Breast epithelium (tissue), 4 donors: ENCODE results near the gene LTK. TPM values are rescaled to one million over a fixed set of nuclear protein-coding genes. Genes with fewer than 3 reads are reported as not detected.
"Not testable (repeated sequence)": the region's sequence is repeated elsewhere in the genome, so short reads cannot be mapped to it uniquely, and the experiment has no call there.

Experiments
- DNase-seq, 2 donors: peaks; one replicate each; pipeline ENCODE4 v3.0.0-alpha.2; 2019; ENCODE audit warnings: low spot score in 2 of 2
- H3K27ac ChIP-seq, 2 donors: fragments of 200-600 bp; sonication (generic) in 1 of 2; one replicate each; pipeline ENCODE4 v1.5.1; 2016 to 2019; ENCODE audit warnings: mild to moderate bottlenecking in 1 of 2
- H3K27me3 ChIP-seq, 2 donors: fragments of 200-600 bp; sonication (generic) in 1 of 2; one replicate each; pipeline versions ENCODE4 v1.5.1 to v1.6.0; 2017 to 2019; ENCODE audit warnings: control low read depth in 1 of 2, mild to moderate bottlenecking in 1 of 2
- H3K36me3 ChIP-seq: fragments of 200-600 bp; one replicate; pipeline ENCODE4 v1.5.1; 2019
- H3K4me1 ChIP-seq, 2 donors: fragments of 200-600 bp; sonication (generic); one replicate each; pipeline ENCODE4 v1.5.1; 2016 to 2019; ENCODE audit warnings: control low read depth in 1 of 2
- H3K4me3 ChIP-seq, 3 donors: fragments of 200-600 bp; sonication (generic); 1 replicate in 2 of 3; 2 replicates in 1 of 3; pipeline ENCODE4 v1.5.1; 2016 to 2019; ENCODE audit warnings: mild to moderate bottlenecking in 3 of 3, moderate library complexity in 2 of 3
- H3K9me3 ChIP-seq, 2 donors: fragments of 200-600 bp; sonication (generic) in 1 of 2; one replicate each; pipeline ENCODE4 v1.5.1; 2016 to 2019; ENCODE audit warnings: control low read depth in 1 of 2
- CTCF ChIP-seq, 3 donors: fragments of 450-650 bp; IDR thresholded peaks; one replicate each; pipeline ENCODE4 v1.5.1; 2016 to 2017; ENCODE audit warnings: antibody characterized with exemption in 3 of 3, mild to moderate bottlenecking in 3 of 3, moderate library complexity in 3 of 3
- POLR2A ChIP-seq: fragments of 450-650 bp; IDR thresholded peaks from one replicate; pipeline ENCODE4 v1.6.1; 2016; ENCODE audit warnings: antibody characterized with exemption, mild to moderate bottlenecking, moderate library complexity
- POLR2AphosphoS5 ChIP-seq, 3 donors: sonication (generic); formaldehyde crosslinking; IDR thresholded peaks; one replicate each; pipeline ENCODE4 v1.6.1; 2017; ENCODE audit warnings: antibody characterized with exemption in 3 of 3
- intact Hi-C: fragments of 100-400 bp; cut with DNase I; formaldehyde crosslinking; loops from one replicate; pipeline ENCODE4 v1.15.1; 2023; ENCODE audit warnings: low total_unique reads
- total RNA-seq, 3 donors: library from RNA; depleted of rRNA; stranded (reverse); fragments of >200 nt; gene quantifications; one replicate each; pipeline ENCODE4 v1.1.0, GENCODE V29; 2016

LTK gene
- total RNA-seq, 3 donors from 2014 or later = 0.29 to 0.66 TPM; not detected in 1

GRCh38 chr15:41480396-41481140 is 33.1 kb downstream of the LTK start:
- Histone ChIP-seq H3K27ac (no peak overlapping the region), H3K27me3 (no peaks in the 10 kb centered on the region), H3K9me3 (no peaks in the 10 kb centered on the region), H3K4me1 (no peaks in the 10 kb centered on the region), H3K4me3 (no peak overlapping the region), H3K36me3 (peaks cover 17% of the 10 kb centered on the region)
- intact Hi-C loops = no loop called here
- DNase-seq = no peak
- TF ChIP-seq POLR2A (no peak), POLR2AphosphoS5 (IDR thresholded peaks at IDR 0.05) (no peak), CTCF (IDR thresholded peaks at IDR 0.05) (no peak)

GRCh38 chr15:41476416-41477048 is 37.1 kb downstream of the LTK start:
- intact Hi-C loops = no loop called here
- Histone ChIP-seq H3K4me1 (no peaks in the 10 kb centered on the region), H3K4me3 (no peak overlapping the region), H3K9me3 (no peaks in the 10 kb centered on the region), H3K27me3 (no peaks in the 10 kb centered on the region), H3K36me3 (peaks cover 11% of the 10 kb centered on the region), H3K27ac (no peak overlapping the region)
- DNase-seq = peak in 1 of 2 donors; percentile 35
- TF ChIP-seq POLR2A (no peak), POLR2AphosphoS5 (IDR thresholded peaks at IDR 0.05) (no peak), CTCF (IDR thresholded peaks at IDR 0.05) (no peak)

GRCh38 chr15:41474941-41475340 is 38.7 kb downstream of the LTK start:
- TF ChIP-seq POLR2A (no peak), POLR2AphosphoS5 (IDR thresholded peaks at IDR 0.05) (no peak), CTCF (IDR thresholded peaks at IDR 0.05) (no peak)
- Histone ChIP-seq H3K4me3 (no peak overlapping the region), H3K36me3 (peaks cover 11% of the 10 kb centered on the region), H3K27me3 (no peaks in the 10 kb centered on the region), H3K27ac (peak overlapping the region; percentile 70 to 74), H3K4me1 (no peaks in the 10 kb centered on the region), H3K9me3 (no peaks in the 10 kb centered on the region)
- DNase-seq = peak in 1 of 2 donors; percentile 28
- intact Hi-C loops = no loop called here

DNA sequence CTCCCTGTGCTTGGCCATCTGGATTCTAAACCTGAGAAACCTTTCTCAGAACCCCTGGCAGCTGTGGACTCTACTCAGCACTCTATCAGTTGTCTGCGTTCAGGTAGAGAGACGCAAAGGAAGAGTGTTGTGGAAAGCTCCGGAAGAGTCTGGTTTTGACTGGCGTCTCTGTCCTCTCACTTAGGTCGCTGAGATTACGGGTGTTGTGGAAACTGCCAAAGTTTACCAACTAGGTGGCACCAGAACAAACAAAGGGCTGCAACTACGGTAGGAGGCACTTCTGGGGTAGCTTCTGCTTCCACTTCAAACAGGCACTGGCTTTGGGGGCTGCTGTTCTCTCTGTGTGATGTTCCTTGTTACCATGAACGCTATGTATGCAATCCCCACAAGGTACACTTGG is 39.2 kb downstream of the LTK start:
- no peak for DNase-seq
- TF ChIP-seq POLR2AphosphoS5 (IDR thresholded peaks at IDR 0.05) = no peak
- no peak for TF ChIP-seq CTCF (IDR thresholded peaks at IDR 0.05)
- TF ChIP-seq POLR2A = no peak
- intact Hi-C loops = no loop called here
- no peaks in the 10 kb centered on the region for H3K4me1 ChIP-seq
- H3K27ac ChIP-seq = peak overlapping the region; percentile 70 to 74
- H3K9me3 ChIP-seq = no peaks in the 10 kb centered on the region
- H3K4me3 ChIP-seq = no peak overlapping the region
- H3K36me3 ChIP-seq = peaks cover 11% of the 10 kb centered on the region
- no peaks in the 10 kb centered on the region for H3K27me3 ChIP-seq

GRCh38 chr15:41473418-41473817 is 40.2 kb downstream of the LTK start:
- no peaks in the 10 kb centered on the region for H3K9me3 ChIP-seq
- no peak for DNase-seq
- H3K4me1 ChIP-seq = no peaks in the 10 kb centered on the region
- H3K27me3 ChIP-seq = no peaks in the 10 kb centered on the region
- intact Hi-C loops = no loop called here
- TF ChIP-seq POLR2A = no peak
- no peak for TF ChIP-seq CTCF (IDR thresholded peaks at IDR 0.05)
- no peak for TF ChIP-seq POLR2AphosphoS5 (IDR thresholded peaks at IDR 0.05)
- no peak overlapping the region for H3K4me3 ChIP-seq
- H3K36me3 ChIP-seq = peaks cover 11% of the 10 kb centered on the region
- H3K27ac ChIP-seq = no peak overlapping the region

- H3K4me1 ChIP-seq, H3K27me3 ChIP-seq, DNase-seq, intact Hi-C loops, H3K27ac ChIP-seq, H3K9me3 ChIP-seq, H3K4me3 ChIP-seq, H3K36me3 ChIP-seq: not testable (repeated sequence)
Measured at GRCh38 chr15:41469644-41470043, 44.0 kb downstream of the LTK start.
